ENCODE results near the gene CST7. TPM values are rescaled to one million over a fixed set of nuclear protein-coding genes. Genes with fewer than 3 reads are reported as not detected.

Gene CST7
- polyA plus RNA-seq, 2 of the 4 experiments (the other 2 are of a cell fraction), result not detected

- TF ChIP-seq SREBF2 (IDR thresholded peaks at IDR 0.05) (no peak), CHD4 (IDR thresholded peaks at IDR 0.05; ENCODE audit: borderline replicate concordance) (no peak), HDAC2 (IDR thresholded peaks at IDR 0.05) (no peak), CHD2 (IDR thresholded peaks at IDR 0.05; ENCODE audit: low read length, partially characterized antibody) (no peak), CBX2 (IDR thresholded peaks at IDR 0.05; ENCODE audit: borderline replicate concordance, low read depth) (no peak), E2F6 (IDR thresholded peaks at IDR 0.05; ENCODE audit: borderline replicate concordance, low read depth) (no peak), CEBPB (IDR thresholded peaks at IDR 0.05) (no peak), KDM5A (IDR thresholded peaks at IDR 0.05) (no peak), HOXB5 (CRISPR knock-in tag; IDR thresholded peaks at IDR 0.05) (no peak), PHF8 (IDR thresholded peaks at IDR 0.05; ENCODE audit: borderline replicate concordance, low read depth) (no peak)
- TF ChIP-seq, protein P1, sequence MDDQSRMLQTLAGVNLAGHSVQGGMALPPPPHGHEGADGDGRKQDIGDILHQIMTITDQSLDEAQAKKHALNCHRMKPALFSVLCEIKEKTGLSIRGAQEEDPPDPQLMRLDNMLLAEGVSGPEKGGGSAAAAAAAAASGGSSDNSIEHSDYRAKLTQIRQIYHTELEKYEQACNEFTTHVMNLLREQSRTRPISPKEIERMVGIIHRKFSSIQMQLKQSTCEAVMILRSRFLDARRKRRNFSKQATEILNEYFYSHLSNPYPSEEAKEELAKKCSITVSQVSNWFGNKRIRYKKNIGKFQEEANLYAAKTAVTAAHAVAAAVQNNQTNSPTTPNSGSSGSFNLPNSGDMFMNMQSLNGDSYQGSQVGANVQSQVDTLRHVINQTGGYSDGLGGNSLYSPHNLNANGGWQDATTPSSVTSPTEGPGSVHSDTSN (IDR thresholded peaks at IDR 0.05), result no peak
- TF ChIP-seq, protein P2, sequence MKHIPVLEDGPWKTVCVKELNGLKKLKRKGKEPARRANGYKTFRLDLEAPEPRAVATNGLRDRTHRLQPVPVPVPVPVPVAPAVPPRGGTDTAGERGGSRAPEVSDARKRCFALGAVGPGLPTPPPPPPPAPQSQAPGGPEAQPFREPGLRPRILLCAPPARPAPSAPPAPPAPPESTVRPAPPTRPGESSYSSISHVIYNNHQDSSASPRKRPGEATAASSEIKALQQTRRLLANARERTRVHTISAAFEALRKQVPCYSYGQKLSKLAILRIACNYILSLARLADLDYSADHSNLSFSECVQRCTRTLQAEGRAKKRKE (CRISPR knock-in tag; IDR thresholded peaks at IDR 0.05; ENCODE audit: low read depth), result no peak
- ChIA-PET POLR2A (no interaction called here), CTCF (interaction anchor here (1.5 kb wide), 1 partner anchor 21 kb away, joined by 4 read pairs; no protein-coding TSS in a partner anchor)
- ATAC-seq, result no peak
- H3K4me2 ChIP-seq, result peak overlapping the region; percentile 84
- 96% methylated on average over 2 of the region's 2 CpGs for WGBS (ENCODE audit: missing lambda C conversion rate)
- FAIRE-seq, result no peak
- H3K4me3 ChIP-seq, result no peak overlapping the region; the same call in 2 of the 3 replicates
- H3K4me1 ChIP-seq, result peaks cover 33% of the 10 kb centered on the region
- DNase-seq (ENCODE audit: low read depth in 1 of 2, low spot score in 1 of 2), result no peak
- H3K9me3 ChIP-seq, result no peaks in the 10 kb centered on the region
- no peak overlapping the region for H3K27ac ChIP-seq
These were observed 41.8 kb downstream of the CST7 start for GRCh38 chr20:24990810-24991252.

GRCh38 chr20:24991897-24992486 is 42.9 kb downstream of the CST7 start:
- CTCF ChIA-PET, result interaction anchor here (0.6 to 9.1 kb wide), 6 partner anchors 22 to 406 kb away, joined by 3 to 130 read pairs (median 32); partner anchors contain the start of genes ACSS1 and ENTPD6
- FAIRE-seq (no peak), ATAC-seq (peak; percentile 44 to 59), DNase-seq (ENCODE audit: low read depth in 1 of 2, low spot score in 1 of 2) (peak in 1 of 2 experiments; percentile 28)
- Histone ChIP-seq H3K27ac (peak overlapping the region; percentile 86 to 95), H3K9me3 (no peaks in the 10 kb centered on the region), H3K4me1 (peaks cover 40% of the 10 kb centered on the region), H3K4me2 (peak overlapping the region; percentile 84), H3K4me3 (peak overlapping the region; percentile 85)
- WGBS (ENCODE audit: missing lambda C conversion rate), result 1% methylated on average over 36 of the region's 36 CpGs
- POLR2A ChIA-PET, result interaction anchor here (1.0 kb wide), 3 partner anchors 256 to 415 kb away, joined by 3 read pairs; partner anchors contain the start of genes GINS1 and PYGB
- TF ChIP-seq ZSCAN20 (CRISPR knock-in tag; IDR thresholded peaks at IDR 0.05) (no peak), RARB (CRISPR knock-in tag; IDR thresholded peaks at IDR 0.05) (no peak)

DNA sequence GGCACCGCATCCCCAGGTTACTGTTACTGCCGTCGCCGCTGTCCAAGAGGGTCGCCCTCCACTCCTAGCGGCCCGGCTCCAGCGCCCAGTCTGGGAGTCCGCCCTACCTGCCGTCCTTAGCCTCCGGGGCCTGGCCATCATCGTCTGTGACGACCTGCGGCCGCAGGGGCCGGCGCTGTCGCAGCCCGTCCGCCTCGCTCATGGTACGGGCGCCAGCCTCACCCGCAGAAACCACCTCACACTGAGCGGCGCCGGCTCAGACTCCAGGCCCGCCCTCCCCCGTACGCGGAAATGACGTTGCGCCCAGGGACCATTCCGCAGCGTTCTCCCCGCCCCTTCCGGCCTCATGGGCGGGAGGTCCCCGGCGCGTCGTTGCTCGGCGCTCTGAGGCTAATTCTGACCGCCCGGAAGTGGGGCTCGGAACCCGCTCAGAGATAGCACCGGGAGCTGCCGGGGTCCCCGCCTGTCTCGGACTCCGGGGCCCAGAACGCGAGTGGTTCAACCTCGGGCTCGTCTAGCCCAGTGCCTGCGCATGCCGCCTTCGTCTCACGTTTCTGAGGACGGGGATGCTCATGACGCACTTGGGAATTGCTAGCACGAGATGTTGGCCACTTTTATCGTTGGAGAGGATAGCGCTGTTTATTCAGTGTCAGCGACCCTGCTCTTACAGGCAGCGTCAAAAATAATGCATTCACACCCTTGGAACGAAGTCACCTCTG is 43.6 kb downstream of the CST7 start, which contains the start of gene APMAP:
TSS of gene APMAP (minus strand) at position 265 of the 719 bp plus-strand sequence. CDS start at position 202, 63 bp downstream.
- CTCF ChIA-PET, result interaction anchor here (1.0 to 9.1 kb wide), 25 partner anchors 16 to 869 kb away, joined by 3 to 130 read pairs (median 11); partner anchors contain the start of genes ACSS1, ENTPD6 and GINS1
- Histone ChIP-seq H3K27ac (peak within 1 kb of the TSS; percentile 86 to 95), H3K4me1 (peaks cover 40% of the 10 kb centered on the region), H3K4me2 (peak within 1 kb of the TSS; percentile 84), H3K9me3 (no peaks in the 10 kb centered on the region), H3K4me3 (peak within 1 kb of the TSS; percentile 85)
- ATAC-seq, result peak; percentile 88 to 96
- WGBS (ENCODE audit: missing lambda C conversion rate), result under 1% methylated on average over 47 of the region's 69 CpGs
- FAIRE-seq, result peak; percentile 73
- POLR2A ChIA-PET, result interaction anchor here (0.7 to 1.0 kb wide), 4 partner anchors 130 to 415 kb away, joined by 3 read pairs; partner anchors contain the start of genes GINS1 and PYGB
- DNase-seq (ENCODE audit: low read depth in 1 of 2, low spot score in 1 of 2), result peak; percentile 94 to 97
- TF ChIP-seq ESRRA (IDR thresholded peaks at IDR 0.05; ENCODE audit: borderline replicate concordance, low read length), result no peak
- TF ChIP-seq BHLHE40 (IDR thresholded peaks at IDR 0.05; ENCODE audit: low read depth, low read length), result peak; percentile 44; the same call in 1 of the 2 replicates
- peak; percentile 83; the same call in 1 of the 2 replicates for TF ChIP-seq HOXB5 (CRISPR knock-in tag; IDR thresholded peaks at IDR 0.05)
- TF ChIP-seq CEBPB (IDR thresholded peaks at IDR 0.05), result no peak
- TF ChIP-seq NFE2L2 (conservative IDR thresholded peaks at IDR 0.05; ENCODE audit: low read length), result no peak
- TF ChIP-seq JUN (IDR thresholded peaks at IDR 0.05), result peak; percentile 47 to 96; a peak in 4 of 5 replicates
- peak; percentile 97 for TF ChIP-seq POLR2A (IDR thresholded peaks at IDR 0.05; ENCODE audit: low read length)
- TF ChIP-seq EHF (CRISPR knock-in tag; IDR thresholded peaks at IDR 0.05), result peak; percentile 31; the same call in 1 of the 2 replicates
- TF ChIP-seq RFX5 (IDR thresholded peaks at IDR 0.05), result 0 out of 2 replicates have a peak, but pooled peaks have one; percentile 45
- TF ChIP-seq, protein P3, sequence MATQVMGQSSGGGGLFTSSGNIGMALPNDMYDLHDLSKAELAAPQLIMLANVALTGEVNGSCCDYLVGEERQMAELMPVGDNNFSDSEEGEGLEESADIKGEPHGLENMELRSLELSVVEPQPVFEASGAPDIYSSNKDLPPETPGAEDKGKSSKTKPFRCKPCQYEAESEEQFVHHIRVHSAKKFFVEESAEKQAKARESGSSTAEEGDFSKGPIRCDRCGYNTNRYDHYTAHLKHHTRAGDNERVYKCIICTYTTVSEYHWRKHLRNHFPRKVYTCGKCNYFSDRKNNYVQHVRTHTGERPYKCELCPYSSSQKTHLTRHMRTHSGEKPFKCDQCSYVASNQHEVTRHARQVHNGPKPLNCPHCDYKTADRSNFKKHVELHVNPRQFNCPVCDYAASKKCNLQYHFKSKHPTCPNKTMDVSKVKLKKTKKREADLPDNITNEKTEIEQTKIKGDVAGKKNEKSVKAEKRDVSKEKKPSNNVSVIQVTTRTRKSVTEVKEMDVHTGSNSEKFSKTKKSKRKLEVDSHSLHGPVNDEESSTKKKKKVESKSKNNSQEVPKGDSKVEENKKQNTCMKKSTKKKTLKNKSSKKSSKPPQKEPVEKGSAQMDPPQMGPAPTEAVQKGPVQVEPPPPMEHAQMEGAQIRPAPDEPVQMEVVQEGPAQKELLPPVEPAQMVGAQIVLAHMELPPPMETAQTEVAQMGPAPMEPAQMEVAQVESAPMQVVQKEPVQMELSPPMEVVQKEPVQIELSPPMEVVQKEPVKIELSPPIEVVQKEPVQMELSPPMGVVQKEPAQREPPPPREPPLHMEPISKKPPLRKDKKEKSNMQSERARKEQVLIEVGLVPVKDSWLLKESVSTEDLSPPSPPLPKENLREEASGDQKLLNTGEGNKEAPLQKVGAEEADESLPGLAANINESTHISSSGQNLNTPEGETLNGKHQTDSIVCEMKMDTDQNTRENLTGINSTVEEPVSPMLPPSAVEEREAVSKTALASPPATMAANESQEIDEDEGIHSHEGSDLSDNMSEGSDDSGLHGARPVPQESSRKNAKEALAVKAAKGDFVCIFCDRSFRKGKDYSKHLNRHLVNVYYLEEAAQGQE (IDR thresholded peaks at IDR 0.05), result peak; percentile 22; the same call in 1 of the 2 replicates
- 0 out of 2 replicates have a peak, but pooled peaks have one; percentile 60 for TF ChIP-seq TP53 (CRISPR knock-in tag; IDR thresholded peaks at IDR 0.05)
- TF ChIP-seq, protein P4, sequence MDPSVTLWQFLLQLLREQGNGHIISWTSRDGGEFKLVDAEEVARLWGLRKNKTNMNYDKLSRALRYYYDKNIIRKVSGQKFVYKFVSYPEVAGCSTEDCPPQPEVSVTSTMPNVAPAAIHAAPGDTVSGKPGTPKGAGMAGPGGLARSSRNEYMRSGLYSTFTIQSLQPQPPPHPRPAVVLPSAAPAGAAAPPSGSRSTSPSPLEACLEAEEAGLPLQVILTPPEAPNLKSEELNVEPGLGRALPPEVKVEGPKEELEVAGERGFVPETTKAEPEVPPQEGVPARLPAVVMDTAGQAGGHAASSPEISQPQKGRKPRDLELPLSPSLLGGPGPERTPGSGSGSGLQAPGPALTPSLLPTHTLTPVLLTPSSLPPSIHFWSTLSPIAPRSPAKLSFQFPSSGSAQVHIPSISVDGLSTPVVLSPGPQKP (IDR thresholded peaks at IDR 0.05; ENCODE audit: low read depth, low read length), result peak; percentile 76; the same call in 1 of the 2 replicates
- no peak for TF ChIP-seq RARB (CRISPR knock-in tag; IDR thresholded peaks at IDR 0.05)
